ENCODE data around the gene ATL1. TPM values are rescaled to one million over a fixed set of nuclear protein-coding genes. Genes with fewer than 3 reads are reported as not detected.
A peak's percentile ranks its signal among the peaks of the same experiment; 100 is the strongest.

The ATL1 gene
- total and polyA plus RNA-seq, 2 of the 8 experiments (the other 6 are each of a cell fraction or from before 2014, with no cell fraction given) = 4.0 to 5.9 TPM

DNA sequence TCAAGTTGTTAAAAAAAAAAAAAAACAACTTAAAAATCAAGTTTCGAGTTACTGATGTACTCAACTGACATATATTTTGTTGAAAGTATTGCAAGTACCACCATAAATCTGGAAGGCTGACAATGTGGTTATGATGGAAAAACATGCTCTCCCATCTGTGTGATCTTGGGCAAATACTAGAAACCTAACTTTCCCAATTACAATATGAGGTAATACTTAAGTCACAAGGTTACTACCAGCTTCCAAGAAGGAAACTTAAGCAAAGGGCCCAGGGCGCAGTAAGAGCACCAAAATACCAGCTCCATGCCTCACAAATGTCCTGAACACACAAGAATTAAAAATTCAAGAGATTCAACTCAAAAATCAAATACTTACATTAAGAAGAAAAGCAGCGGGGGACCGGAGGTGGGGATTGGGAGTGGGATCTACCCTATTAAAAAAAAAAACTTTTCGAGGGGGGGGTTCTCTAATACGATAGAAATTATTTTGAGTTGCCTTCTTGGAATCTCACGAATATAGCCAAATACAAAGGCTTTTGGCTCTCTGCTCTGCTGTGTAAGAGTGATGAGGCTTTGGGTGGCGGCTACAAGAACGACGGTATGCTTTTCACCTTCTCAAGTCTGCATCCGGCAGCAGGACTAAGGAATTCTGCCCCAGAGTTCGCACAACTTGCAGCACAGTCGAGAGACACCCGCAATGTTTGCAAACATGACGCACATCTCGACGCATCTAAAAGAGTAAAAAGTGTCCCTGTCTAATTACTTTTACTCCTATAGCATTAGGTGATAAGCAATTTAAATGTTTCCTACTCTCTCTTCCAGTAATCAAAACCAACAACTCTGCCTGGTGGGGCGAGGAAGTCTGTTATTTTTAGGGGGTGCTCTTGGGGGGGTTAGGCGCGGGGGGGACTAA is 107.1 kb downstream of the ATL1 start (continued):
- TF ChIP-seq, protein P1, sequence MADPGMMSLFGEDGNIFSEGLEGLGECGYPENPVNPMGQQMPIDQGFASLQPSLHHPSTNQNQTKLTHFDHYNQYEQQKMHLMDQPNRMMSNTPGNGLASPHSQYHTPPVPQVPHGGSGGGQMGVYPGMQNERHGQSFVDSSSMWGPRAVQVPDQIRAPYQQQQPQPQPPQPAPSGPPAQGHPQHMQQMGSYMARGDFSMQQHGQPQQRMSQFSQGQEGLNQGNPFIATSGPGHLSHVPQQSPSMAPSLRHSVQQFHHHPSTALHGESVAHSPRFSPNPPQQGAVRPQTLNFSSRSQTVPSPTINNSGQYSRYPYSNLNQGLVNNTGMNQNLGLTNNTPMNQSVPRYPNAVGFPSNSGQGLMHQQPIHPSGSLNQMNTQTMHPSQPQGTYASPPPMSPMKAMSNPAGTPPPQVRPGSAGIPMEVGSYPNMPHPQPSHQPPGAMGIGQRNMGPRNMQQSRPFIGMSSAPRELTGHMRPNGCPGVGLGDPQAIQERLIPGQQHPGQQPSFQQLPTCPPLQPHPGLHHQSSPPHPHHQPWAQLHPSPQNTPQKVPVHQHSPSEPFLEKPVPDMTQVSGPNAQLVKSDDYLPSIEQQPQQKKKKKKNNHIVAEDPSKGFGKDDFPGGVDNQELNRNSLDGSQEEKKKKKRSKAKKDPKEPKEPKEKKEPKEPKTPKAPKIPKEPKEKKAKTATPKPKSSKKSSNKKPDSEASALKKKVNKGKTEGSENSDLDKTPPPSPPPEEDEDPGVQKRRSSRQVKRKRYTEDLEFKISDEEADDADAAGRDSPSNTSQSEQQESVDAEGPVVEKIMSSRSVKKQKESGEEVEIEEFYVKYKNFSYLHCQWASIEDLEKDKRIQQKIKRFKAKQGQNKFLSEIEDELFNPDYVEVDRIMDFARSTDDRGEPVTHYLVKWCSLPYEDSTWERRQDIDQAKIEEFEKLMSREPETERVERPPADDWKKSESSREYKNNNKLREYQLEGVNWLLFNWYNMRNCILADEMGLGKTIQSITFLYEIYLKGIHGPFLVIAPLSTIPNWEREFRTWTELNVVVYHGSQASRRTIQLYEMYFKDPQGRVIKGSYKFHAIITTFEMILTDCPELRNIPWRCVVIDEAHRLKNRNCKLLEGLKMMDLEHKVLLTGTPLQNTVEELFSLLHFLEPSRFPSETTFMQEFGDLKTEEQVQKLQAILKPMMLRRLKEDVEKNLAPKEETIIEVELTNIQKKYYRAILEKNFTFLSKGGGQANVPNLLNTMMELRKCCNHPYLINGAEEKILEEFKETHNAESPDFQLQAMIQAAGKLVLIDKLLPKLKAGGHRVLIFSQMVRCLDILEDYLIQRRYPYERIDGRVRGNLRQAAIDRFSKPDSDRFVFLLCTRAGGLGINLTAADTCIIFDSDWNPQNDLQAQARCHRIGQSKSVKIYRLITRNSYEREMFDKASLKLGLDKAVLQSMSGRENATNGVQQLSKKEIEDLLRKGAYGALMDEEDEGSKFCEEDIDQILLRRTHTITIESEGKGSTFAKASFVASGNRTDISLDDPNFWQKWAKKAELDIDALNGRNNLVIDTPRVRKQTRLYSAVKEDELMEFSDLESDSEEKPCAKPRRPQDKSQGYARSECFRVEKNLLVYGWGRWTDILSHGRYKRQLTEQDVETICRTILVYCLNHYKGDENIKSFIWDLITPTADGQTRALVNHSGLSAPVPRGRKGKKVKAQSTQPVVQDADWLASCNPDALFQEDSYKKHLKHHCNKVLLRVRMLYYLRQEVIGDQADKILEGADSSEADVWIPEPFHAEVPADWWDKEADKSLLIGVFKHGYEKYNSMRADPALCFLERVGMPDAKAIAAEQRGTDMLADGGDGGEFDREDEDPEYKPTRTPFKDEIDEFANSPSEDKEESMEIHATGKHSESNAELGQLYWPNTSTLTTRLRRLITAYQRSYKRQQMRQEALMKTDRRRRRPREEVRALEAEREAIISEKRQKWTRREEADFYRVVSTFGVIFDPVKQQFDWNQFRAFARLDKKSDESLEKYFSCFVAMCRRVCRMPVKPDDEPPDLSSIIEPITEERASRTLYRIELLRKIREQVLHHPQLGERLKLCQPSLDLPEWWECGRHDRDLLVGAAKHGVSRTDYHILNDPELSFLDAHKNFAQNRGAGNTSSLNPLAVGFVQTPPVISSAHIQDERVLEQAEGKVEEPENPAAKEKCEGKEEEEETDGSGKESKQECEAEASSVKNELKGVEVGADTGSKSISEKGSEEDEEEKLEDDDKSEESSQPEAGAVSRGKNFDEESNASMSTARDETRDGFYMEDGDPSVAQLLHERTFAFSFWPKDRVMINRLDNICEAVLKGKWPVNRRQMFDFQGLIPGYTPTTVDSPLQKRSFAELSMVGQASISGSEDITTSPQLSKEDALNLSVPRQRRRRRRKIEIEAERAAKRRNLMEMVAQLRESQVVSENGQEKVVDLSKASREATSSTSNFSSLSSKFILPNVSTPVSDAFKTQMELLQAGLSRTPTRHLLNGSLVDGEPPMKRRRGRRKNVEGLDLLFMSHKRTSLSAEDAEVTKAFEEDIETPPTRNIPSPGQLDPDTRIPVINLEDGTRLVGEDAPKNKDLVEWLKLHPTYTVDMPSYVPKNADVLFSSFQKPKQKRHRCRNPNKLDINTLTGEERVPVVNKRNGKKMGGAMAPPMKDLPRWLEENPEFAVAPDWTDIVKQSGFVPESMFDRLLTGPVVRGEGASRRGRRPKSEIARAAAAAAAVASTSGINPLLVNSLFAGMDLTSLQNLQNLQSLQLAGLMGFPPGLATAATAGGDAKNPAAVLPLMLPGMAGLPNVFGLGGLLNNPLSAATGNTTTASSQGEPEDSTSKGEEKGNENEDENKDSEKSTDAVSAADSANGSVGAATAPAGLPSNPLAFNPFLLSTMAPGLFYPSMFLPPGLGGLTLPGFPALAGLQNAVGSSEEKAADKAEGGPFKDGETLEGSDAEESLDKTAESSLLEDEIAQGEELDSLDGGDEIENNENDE (IDR thresholded peaks at IDR 0.05; ENCODE audit: insufficient replicate concordance, low read length) = no peak
- no peak for TF ChIP-seq CBX8 (IDR thresholded peaks at IDR 0.05; ENCODE audit: borderline replicate concordance, low read depth, low read length)
- TF ChIP-seq ZNF274 (IDR thresholded peaks at IDR 0.05; ENCODE audit: borderline replicate concordance, extremely low read depth, low read length) = no peak
- no peak for TF ChIP-seq GABPA (IDR thresholded peaks at IDR 0.05; ENCODE audit: borderline replicate concordance, insufficient read depth, low read length)
- no peak for TF ChIP-seq BRCA1 (IDR thresholded peaks at IDR 0.05; ENCODE audit: low read depth, low read length)
- peak in 1 of 2 experiments; percentile 34; a peak in 1 of 3 replicates for TF ChIP-seq POLR2A (IDR thresholded peaks at IDR 0.05; ENCODE audit: control extremely low read depth in 1 of 2, low read depth in 2 of 2, low read length in 2 of 2)
- 0 out of 2 replicates have a peak, but pooled peaks have one; percentile 43 for TF ChIP-seq POLR2AphosphoS5 (IDR thresholded peaks at IDR 0.05; ENCODE audit: low read depth, low read length)

Data from H1 (cell line).